ENCODE measurements around the gene SCGB3A2. TPM values are rescaled to one million over a fixed set of nuclear protein-coding genes. Genes with fewer than 3 reads are reported as not detected.

SCGB3A2 gene
- total RNA-seq, 1 experiment from 2014 or later, result 0.39 TPM

DNA sequence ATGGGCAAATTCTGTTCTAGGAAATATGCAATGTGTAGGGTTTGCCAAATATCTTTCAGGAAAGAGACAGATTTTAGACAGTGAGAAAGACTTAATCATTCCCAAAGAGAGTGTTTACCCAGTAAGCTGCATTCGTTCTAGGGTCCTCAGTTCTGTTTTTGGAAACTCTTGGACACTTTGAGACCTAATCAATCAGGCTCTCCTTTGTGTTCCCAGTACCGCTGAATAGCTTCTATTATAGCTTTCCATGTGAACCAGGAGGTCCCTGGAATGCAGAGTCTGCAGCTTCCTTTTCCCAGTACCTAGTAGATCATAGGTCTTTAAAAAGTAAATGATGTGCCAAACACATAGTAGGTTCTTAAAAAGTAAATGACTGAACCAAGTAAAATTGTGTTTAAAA is 35.6 kb upstream of the SCGB3A2 start:
- Histone ChIP-seq H3K27me3 (ENCODE audit: control insufficient read depth, insufficient read depth, low read length) (no peaks in the 10 kb centered on the region), H3K9me3 (ENCODE audit: control insufficient read depth, insufficient read depth, low read depth, low read length) (no peaks in the 10 kb centered on the region), H3K36me3 (ENCODE audit: control insufficient read depth, insufficient read depth, low read length) (no peaks in the 10 kb centered on the region), H3K4me3 (ENCODE audit: low read depth in 2 of 2, low read length in 2 of 2) (no peak overlapping the region), H3K4me1 (ENCODE audit: control insufficient read depth, insufficient read depth, low read length) (no peaks in the 10 kb centered on the region), H3K27ac (ENCODE audit: low read length) (no peak overlapping the region)
- TF ChIP-seq SIN3A (IDR thresholded peaks at IDR 0.05; ENCODE audit: borderline replicate concordance, insufficient read depth, low read depth, low read length), result no peak
- TF ChIP-seq, protein P1, sequence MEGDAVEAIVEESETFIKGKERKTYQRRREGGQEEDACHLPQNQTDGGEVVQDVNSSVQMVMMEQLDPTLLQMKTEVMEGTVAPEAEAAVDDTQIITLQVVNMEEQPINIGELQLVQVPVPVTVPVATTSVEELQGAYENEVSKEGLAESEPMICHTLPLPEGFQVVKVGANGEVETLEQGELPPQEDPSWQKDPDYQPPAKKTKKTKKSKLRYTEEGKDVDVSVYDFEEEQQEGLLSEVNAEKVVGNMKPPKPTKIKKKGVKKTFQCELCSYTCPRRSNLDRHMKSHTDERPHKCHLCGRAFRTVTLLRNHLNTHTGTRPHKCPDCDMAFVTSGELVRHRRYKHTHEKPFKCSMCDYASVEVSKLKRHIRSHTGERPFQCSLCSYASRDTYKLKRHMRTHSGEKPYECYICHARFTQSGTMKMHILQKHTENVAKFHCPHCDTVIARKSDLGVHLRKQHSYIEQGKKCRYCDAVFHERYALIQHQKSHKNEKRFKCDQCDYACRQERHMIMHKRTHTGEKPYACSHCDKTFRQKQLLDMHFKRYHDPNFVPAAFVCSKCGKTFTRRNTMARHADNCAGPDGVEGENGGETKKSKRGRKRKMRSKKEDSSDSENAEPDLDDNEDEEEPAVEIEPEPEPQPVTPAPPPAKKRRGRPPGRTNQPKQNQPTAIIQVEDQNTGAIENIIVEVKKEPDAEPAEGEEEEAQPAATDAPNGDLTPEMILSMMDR (IDR thresholded peaks at IDR 0.05), result no peak
- TF ChIP-seq, protein P2, sequence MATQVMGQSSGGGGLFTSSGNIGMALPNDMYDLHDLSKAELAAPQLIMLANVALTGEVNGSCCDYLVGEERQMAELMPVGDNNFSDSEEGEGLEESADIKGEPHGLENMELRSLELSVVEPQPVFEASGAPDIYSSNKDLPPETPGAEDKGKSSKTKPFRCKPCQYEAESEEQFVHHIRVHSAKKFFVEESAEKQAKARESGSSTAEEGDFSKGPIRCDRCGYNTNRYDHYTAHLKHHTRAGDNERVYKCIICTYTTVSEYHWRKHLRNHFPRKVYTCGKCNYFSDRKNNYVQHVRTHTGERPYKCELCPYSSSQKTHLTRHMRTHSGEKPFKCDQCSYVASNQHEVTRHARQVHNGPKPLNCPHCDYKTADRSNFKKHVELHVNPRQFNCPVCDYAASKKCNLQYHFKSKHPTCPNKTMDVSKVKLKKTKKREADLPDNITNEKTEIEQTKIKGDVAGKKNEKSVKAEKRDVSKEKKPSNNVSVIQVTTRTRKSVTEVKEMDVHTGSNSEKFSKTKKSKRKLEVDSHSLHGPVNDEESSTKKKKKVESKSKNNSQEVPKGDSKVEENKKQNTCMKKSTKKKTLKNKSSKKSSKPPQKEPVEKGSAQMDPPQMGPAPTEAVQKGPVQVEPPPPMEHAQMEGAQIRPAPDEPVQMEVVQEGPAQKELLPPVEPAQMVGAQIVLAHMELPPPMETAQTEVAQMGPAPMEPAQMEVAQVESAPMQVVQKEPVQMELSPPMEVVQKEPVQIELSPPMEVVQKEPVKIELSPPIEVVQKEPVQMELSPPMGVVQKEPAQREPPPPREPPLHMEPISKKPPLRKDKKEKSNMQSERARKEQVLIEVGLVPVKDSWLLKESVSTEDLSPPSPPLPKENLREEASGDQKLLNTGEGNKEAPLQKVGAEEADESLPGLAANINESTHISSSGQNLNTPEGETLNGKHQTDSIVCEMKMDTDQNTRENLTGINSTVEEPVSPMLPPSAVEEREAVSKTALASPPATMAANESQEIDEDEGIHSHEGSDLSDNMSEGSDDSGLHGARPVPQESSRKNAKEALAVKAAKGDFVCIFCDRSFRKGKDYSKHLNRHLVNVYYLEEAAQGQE (IDR thresholded peaks at IDR 0.05; ENCODE audit: insufficient read depth in 1 of 2, low read depth in 2 of 2, low read length in 1 of 2), result no peak
- TF ChIP-seq POLR2AphosphoS5 (IDR thresholded peaks at IDR 0.05; ENCODE audit: low read depth, low read length), result no peak
- no peak for TF ChIP-seq TCF7L2 (IDR thresholded peaks at IDR 0.05; ENCODE audit: low read depth, low read length)
- ChIA-PET POLR2A (no interaction called here), CTCF (no interaction called here)
- no TSS peak for BruUV-seq (replicated peaks)
- ATAC-seq (no peak), DNase-seq (ENCODE audit: low read depth, low spot score) (no peak)
- in situ Hi-C loops (cut with HindIII; ENCODE audit: low pct_unique_long_range_greater_than_20kb, low sequenced_read_pairs), result no loop called here
- intact Hi-C loops (cut with micrococcal nuclease; ENCODE audit: unreplicated experiment), result no loop called here

DNA sequence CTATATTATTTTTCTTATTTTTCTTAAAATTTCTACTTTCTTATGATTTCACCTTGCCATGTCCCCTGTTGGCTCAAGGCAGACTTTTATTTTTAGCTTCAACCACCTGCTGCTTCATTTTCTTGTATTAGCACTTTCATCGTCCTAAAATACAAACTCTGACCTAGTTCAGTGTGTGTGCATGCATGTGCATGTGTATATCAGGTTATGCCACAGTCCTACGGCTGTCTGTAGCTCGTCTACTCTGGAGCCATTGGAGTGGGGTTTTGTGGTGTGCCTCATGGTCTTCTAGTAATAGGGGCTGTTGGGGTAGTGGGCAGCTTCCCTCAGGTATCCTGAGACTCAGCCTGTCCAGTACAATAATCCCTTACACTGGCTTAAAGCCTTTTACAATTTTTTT is 33.7 kb upstream of the SCGB3A2 start:
- Histone ChIP-seq H3K27ac (ENCODE audit: low read length) (no peak overlapping the region), H3K4me3 (ENCODE audit: low read depth in 2 of 2, low read length in 2 of 2) (no peak overlapping the region), H3K27me3 (ENCODE audit: control insufficient read depth, insufficient read depth, low read length) (no peaks in the 10 kb centered on the region; the same call in 1 of the 2 replicates), H3K36me3 (ENCODE audit: control insufficient read depth, insufficient read depth, low read length) (no peaks in the 10 kb centered on the region), H3K9me3 (ENCODE audit: control insufficient read depth, insufficient read depth, low read depth, low read length) (no peaks in the 10 kb centered on the region), H3K4me1 (ENCODE audit: control insufficient read depth, insufficient read depth, low read length) (no peaks in the 10 kb centered on the region)
- no peak for ATAC-seq
- DNase-seq (ENCODE audit: low read depth, low spot score), result no peak
- CTCF ChIA-PET, result no interaction called here
- intact Hi-C loops (cut with micrococcal nuclease; ENCODE audit: unreplicated experiment), result no loop called here
- TF ChIP-seq, protein P1 (IDR thresholded peaks at IDR 0.05), result no peak
- TF ChIP-seq, protein P2 (IDR thresholded peaks at IDR 0.05; ENCODE audit: insufficient read depth in 1 of 2, low read depth in 2 of 2, low read length in 1 of 2), result no peak
- no peak for TF ChIP-seq POLR2AphosphoS5 (IDR thresholded peaks at IDR 0.05; ENCODE audit: low read depth, low read length)
- no peak for TF ChIP-seq SIN3A (IDR thresholded peaks at IDR 0.05; ENCODE audit: borderline replicate concordance, insufficient read depth, low read depth, low read length)
- no peak for TF ChIP-seq TCF7L2 (IDR thresholded peaks at IDR 0.05; ENCODE audit: low read depth, low read length)
- no TSS peak for BruUV-seq (replicated peaks)
- POLR2A ChIA-PET, result no interaction called here
- in situ Hi-C loops (cut with HindIII; ENCODE audit: low pct_unique_long_range_greater_than_20kb, low sequenced_read_pairs), result no loop called here
